ENCODE results near the gene PRIMA1.

- TF ChIP-seq CTCF (IDR thresholded peaks at IDR 0.05) = no peak
- no peak for TF ChIP-seq POLR2A (IDR thresholded peaks at IDR 0.05)
- TF ChIP-seq POLR2AphosphoS5 (IDR thresholded peaks at IDR 0.05) = no peak
Observed at GRCh38 chr14:93682459-93682858, 105.8 kb downstream of the PRIMA1 start.

Data from stomach (tissue), 4 donors.